ENCODE results near the gene TECRL.

The TECRL gene

DNA sequence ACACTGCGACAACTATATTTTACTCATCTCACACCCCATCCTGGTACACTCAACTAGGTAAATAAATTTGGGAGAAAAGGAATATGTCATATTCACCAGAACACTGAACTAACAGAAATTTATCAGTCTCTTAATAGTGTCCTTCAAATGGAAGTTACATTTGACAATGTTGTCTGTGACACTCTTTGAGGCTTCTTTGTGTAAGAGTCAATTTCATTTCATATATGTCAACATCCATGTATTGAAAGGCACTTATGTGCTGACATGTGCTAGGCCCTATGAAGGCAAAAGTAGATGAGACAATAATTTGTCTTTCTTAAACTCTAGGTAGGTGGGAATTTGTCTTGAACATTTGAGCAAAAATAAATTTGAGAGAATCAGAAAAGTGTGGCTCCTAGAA, 82.0 kb downstream of the TECRL start:
- DNase-seq (ENCODE audit: low spot score) = no peak

- DNase-seq (ENCODE audit: low spot score) = no peak
Observed at GRCh38 chr4:64326507-64326906, 82.7 kb downstream of the TECRL start.

DNA sequence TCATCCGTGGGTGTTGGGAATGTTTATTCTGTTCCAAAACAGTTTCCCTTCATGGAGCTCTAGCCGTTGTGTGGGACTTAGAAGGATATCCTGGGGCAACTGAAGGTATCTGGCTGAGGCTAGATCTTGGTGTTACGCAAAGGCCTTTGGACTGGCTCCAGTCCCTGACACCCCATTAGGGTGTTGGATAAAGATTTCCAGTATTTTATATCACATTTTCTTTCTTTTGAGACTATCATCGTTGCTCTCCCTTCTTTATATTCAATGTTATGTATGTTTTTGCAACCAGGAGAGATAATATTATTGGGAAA, 103.0 kb downstream of the TECRL start:
- DNase-seq (ENCODE audit: low spot score) = no peak

DNA sequence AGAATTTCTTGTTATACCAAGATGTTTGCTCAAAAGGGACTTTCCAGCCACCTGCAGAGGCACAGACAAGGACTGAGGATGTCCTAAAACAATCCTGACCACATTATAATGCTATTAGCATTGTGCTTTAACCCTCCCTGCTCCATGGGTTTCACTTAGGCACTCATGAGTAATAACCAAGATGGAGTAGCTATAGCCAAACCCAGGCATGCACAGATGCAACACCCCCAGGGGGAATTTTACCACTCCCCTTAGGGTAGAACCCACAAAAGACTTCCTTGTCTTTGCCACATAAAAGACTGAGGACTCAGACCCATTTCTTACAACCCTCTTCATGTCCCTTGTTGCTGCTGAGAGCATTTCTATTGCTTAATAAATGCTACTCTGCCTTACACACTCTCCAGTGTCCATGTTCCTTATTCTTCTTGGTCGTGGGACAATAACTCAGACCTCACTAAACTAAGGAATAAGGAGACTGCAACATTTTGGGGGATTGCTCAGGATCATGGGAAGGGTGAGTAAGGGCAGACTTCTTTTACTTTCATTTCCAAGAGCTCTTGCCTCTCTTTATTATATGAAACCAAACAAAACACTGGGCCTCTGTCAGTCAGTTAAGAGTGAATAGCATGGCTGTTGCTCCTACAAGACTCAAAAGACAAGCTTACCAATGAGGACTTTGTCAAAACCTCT, 103.5 kb downstream of the TECRL start:
- DNase-seq (ENCODE audit: low spot score) = no peak

- DNase-seq (ENCODE audit: low spot score) = no peak
Observed at GRCh38 chr4:64272432-64272831, 136.8 kb downstream of the TECRL start.

GRCh38 chr4:64271601-64272081, 137.6 kb downstream of the TECRL start:
- DNase-seq (ENCODE audit: low spot score) = no peak

DNA sequence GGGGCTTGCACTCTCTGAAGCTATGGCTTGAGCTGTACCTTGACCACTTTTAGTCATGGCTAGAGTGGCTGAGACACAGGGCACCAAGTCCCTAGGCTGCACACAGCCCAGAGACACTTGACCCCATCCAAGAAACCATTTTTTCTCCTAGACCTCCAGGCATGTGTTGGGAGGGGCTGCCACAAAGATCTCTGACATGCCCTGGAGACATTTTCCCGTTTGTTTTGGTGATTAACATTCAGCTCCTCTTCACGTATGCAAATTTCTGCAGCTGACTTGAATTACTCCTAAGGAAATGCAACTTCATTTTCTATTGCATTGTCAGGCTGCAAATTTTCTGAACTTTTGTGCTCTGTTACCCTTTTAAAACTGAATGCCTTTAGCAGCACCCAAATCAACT, 142.6 kb downstream of the TECRL start:
- no peak for DNase-seq (ENCODE audit: low spot score)

DNA sequence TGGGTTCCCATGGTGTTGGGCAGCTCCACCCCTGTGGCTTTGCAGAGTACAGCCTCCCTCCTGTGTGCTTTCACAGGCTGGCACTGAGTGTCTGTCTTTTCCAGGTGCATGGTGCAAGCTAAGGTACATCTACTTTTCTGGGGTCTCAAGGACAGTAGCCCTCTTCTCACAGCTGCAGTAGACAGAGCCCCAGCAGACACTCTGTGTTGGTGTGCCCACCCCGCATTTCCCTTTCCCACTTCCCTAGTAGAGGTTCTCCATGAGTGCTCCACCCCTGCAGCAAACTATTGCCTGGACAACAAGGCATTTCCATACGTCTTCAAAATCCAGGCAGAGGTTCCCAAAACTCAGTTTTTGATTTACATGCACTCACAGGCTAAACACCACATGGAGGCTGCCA, 143.0 kb downstream of the TECRL start:
- DNase-seq (ENCODE audit: low spot score) = no peak

- DNase-seq (ENCODE audit: low spot score) = no peak
Observed at GRCh38 chr4:64251781-64252180, 157.5 kb downstream of the TECRL start.

DNA sequence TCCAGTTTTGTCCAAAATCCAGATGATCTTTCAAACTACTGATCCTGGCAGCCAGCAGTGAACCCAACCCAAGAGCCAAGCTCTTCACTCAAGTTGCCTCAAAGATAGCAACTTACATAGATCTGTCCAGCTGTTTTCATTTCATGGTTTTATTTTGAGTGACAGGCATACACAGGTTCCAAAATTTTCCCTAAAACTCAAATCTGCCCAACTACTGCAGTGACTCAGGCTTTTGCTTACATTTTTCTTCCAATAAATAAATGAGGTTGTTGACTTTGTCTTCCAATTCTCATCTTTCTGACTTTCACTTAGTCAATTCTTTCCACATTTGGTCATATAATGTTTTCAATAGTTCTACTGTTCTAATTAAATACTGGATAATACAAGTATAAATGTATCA, 158.8 kb downstream of the TECRL start:
- no peak for DNase-seq (ENCODE audit: low spot score)

DNA sequence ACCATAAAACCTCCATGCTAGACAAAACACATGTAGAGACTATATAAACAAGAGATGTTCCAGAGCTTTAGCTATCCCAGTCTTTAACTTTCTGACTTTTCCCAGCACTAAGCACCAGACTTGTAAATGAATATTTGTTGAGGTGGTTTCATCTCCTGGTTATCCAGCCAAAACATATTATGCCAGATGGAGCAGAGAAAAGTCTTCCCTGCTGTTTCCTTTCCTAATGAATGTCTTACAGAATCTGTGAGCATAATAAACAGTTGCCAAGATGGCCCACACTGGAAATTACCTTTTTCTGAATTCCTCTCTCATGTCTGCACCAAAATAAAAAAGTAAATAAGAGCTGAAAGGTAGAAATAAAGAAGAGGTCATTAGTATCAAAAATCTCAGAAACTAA, 159.2 kb downstream of the TECRL start:
- DNase-seq (ENCODE audit: low spot score) = no peak

GRCh38 chr4:64248186-64248585, 161.1 kb downstream of the TECRL start:
- no peak for DNase-seq (ENCODE audit: low spot score)

GRCh38 chr4:64230709-64231310, 178.4 kb downstream of the TECRL start:
- DNase-seq (ENCODE audit: low spot score) = no peak
